PC-3 (cell line): Measurements from ENCODE around the gene NAPG. TPM values are rescaled to one million over a fixed set of nuclear protein-coding genes. Genes with fewer than 3 reads are reported as not detected.

Experiments used
- ATAC-seq: fragments of 200-7000 bp; cut with Tn5 transposase; 2 replicates; pipeline ENCODE4 v1.9.1; 2020; ENCODE audit warnings: mild to moderate bottlenecking, moderate library complexity
- BruUV-seq: library from RNA; stranded (reverse); fragments of 400-500 nt; replicated peaks from 2 replicates; lab custom pipeline; 2021; lab: Mats Ljungman, UMichigan
- CTCF ChIA-PET: fragments of 300-600 bp; sonication (Branson Sonifier 250); formaldehyde crosslinking; loops from one replicate; lab custom pipeline; 2022; ENCODE audit warnings: antibody characterized with exemption; lab: Charles Lee
- POLR2A ChIA-PET: fragments of 300-600 bp; sonication (Branson Sonifier 250); formaldehyde crosslinking; loops from one replicate; lab custom pipeline; 2022; ENCODE audit warnings: antibody characterized with exemption; ENCODE audit not compliant: unreplicated experiment; lab: Charles Lee
- DNase-seq: peaks from one replicate; pipeline ENCODE4 v3.0.0-alpha.2; 2015
- H2AFZ ChIP-seq: fragments of 300-600 bp; sonication (generic); 2 replicates; pipeline ENCODE4 v1.6.0; 2016; ENCODE audit warnings: antibody characterized with exemption, low read length
- H3F3A ChIP-seq: fragments of 300-600 bp; sonication (generic); one replicate; pipeline ENCODE4 v1.6.0; 2017; ENCODE audit warnings: antibody characterized with exemption, low read length, control low read depth, mild to moderate bottlenecking; ENCODE audit not compliant: unreplicated experiment
- H3K27ac ChIP-seq: fragments of 300-600 bp; sonication (generic); 2 replicates; pipeline ENCODE4 v1.5.1; 2016; ENCODE audit warnings: mild to moderate bottlenecking, low read length
- H3K27me3 ChIP-seq: fragments of 300-600 bp; sonication (generic); 2 replicates; pipeline ENCODE4 v1.6.1; 2016; ENCODE audit warnings: low read length, mixed read lengths
- H3K36me3 ChIP-seq: fragments of 300-600 bp; sonication (generic); 2 replicates; pipeline ENCODE4 v1.6.1; 2016; ENCODE audit warnings: low read depth, mixed run types, low read length, mixed read lengths
- H3K4me1 ChIP-seq: fragments of 300-600 bp; sonication (generic); 2 replicates; pipeline ENCODE4 v1.5.1; 2016; ENCODE audit warnings: low read length; ENCODE audit not compliant: insufficient read depth
- H3K4me2 ChIP-seq: fragments of 300-600 bp; sonication (generic); 2 replicates; pipeline ENCODE4 v1.6.0; 2016; ENCODE audit warnings: low read length
- H3K4me3 ChIP-seq: fragments of 300-600 bp; sonication (generic); 2 replicates; pipeline ENCODE4 v1.5.1; 2016; ENCODE audit warnings: mild to moderate bottlenecking, low read length, mixed read lengths
- H3K79me2 ChIP-seq: fragments of 300-600 bp; sonication (generic); 2 replicates; pipeline ENCODE4 v1.6.1; 2017; ENCODE audit warnings: low read length, mixed read lengths
- H3K9ac ChIP-seq: fragments of 300-600 bp; sonication (generic); 2 replicates; pipeline ENCODE4 v1.6.0; 2016; ENCODE audit warnings: mild to moderate bottlenecking, low read length
- H3K9me2 ChIP-seq: fragments of 300-600 bp; sonication (generic); replicated peaks from 2 replicates; pipeline ENCODE4 v1.6.1; 2016; ENCODE audit warnings: mixed run types, low read length, mixed read lengths
- H3K9me3 ChIP-seq: fragments of 300-600 bp; sonication (generic); 2 replicates; pipeline ENCODE4 v1.6.1; 2016; ENCODE audit warnings: low read length, mixed read lengths
- H4K20me1 ChIP-seq: fragments of 300-600 bp; sonication (generic); 2 replicates; pipeline ENCODE4 v1.6.1; 2016; ENCODE audit warnings: low read length, mixed read lengths
- EZH2 ChIP-seq: fragments of 300-600 bp; sonication (generic); IDR thresholded peaks from one replicate; pipeline ENCODE4 v1.6.1; 2017; ENCODE audit warnings: antibody characterized with exemption, mild to moderate bottlenecking, low read length; ENCODE audit not compliant: unreplicated experiment
- EZH2phosphoT487 ChIP-seq: fragments of 300-600 bp; sonication (generic); IDR thresholded peaks from 2 replicates; pipeline ENCODE4 v1.6.1; 2018; ENCODE audit warnings: mild to moderate bottlenecking, antibody characterized with exemption, low read length, borderline replicate concordance
- intact Hi-C: fragments of 100-400 bp; cut with micrococcal nuclease; formaldehyde crosslinking; loops from 2 replicates; pipeline ENCODE4 v1.9.0; 2023
- total RNA-seq: library from RNA; depleted of rRNA; stranded (reverse); fragments of >200 nt; gene quantifications from 2 replicates; pipeline ENCODE4 v1.2.3, GENCODE V29; 2014
- TF ChIP-seq, protein P1 (sequence below): fragments of 300-600 bp; sonication (generic); conservative IDR thresholded peaks from 2 replicates; pipeline ENCODE4 v1.5.1; 2017; ENCODE audit warnings: antibody characterized with exemption, low read depth, mild to moderate bottlenecking, low read length

The NAPG gene
- total RNA-seq, 1 experiment from 2014 or later: 24.7 TPM

DNA sequence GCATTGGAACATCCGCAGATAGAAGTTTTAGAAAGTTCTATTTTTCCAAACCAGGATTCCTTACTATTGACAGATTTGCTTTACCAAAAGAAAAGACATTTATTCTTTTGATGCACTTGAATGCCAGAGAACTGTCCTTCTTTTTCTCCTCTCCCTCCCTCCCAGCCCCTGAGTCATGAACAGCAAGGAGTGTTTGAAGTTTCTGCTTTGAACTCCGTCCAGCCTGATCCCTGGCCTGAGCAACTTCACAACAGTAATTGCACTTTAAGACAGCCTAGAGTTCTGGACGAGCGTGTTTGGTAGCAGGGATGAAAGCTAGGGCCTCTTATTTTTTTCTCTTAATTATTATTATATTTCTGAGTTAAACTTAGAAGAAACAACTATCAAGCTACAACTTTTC is 37.8 kb upstream of the NAPG start:
- Histone ChIP-seq H3K36me3 (no peaks in the 10 kb centered on the region), H3K27me3 (peaks cover 64% of the 10 kb centered on the region), H4K20me1 (no peaks in the 10 kb centered on the region), H3F3A (no peaks in the 10 kb centered on the region), H2AFZ (no peak overlapping the region), H3K4me3 (no peak overlapping the region), H3K4me1 (no peaks in the 10 kb centered on the region), H3K9ac (no peak overlapping the region), H3K9me3 (no peaks in the 10 kb centered on the region), H3K9me2 (no peaks in the 10 kb centered on the region), H3K79me2 (no peaks in the 10 kb centered on the region), H3K27ac (no peak overlapping the region), H3K4me2 (no peak overlapping the region)
- ATAC-seq (no peak), DNase-seq (no peak)
- no TSS peak for BruUV-seq
- TF ChIP-seq, protein P1, sequence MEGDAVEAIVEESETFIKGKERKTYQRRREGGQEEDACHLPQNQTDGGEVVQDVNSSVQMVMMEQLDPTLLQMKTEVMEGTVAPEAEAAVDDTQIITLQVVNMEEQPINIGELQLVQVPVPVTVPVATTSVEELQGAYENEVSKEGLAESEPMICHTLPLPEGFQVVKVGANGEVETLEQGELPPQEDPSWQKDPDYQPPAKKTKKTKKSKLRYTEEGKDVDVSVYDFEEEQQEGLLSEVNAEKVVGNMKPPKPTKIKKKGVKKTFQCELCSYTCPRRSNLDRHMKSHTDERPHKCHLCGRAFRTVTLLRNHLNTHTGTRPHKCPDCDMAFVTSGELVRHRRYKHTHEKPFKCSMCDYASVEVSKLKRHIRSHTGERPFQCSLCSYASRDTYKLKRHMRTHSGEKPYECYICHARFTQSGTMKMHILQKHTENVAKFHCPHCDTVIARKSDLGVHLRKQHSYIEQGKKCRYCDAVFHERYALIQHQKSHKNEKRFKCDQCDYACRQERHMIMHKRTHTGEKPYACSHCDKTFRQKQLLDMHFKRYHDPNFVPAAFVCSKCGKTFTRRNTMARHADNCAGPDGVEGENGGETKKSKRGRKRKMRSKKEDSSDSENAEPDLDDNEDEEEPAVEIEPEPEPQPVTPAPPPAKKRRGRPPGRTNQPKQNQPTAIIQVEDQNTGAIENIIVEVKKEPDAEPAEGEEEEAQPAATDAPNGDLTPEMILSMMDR: no peak
- TF ChIP-seq EZH2phosphoT487 (no peak), EZH2 (no peak)
- CTCF ChIA-PET: no interaction called here
- intact Hi-C loops: no loop called here
- POLR2A ChIA-PET: no interaction called here

DNA sequence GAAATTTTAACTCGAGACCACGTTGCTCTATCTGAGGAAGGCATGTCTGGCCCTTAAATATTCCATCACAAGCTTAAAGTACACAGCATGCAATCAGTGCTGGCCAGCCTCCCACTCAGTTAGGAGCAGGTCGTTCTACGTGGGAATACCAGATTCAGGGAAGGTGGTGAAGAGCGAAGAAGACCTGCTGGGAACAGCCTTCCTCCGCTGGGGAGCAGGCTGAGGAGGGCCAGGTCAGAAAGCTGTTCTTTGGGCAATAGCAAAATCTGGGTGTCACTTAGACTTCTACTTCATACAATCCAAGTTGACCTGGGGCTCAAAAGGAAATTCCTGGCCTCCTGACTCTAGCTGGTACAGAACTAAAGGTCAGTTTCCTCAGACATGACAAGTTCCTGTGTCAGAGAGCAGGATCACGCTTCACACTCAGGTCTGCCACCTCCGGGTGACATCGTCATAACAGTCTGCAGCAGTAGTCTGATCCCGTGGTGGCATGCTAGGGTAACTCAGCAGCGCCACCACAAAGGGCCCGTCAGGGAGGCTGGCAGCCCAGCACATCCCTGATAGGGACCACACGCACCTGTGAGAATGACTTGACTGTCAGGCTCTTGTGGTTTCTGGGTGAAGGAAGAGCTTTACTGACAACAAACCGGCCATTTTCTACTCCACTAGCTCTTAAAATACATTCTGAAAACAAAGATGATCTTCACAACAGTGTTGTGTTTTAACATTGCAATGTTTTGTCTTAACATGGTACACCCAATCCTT is 35.2 kb upstream of the NAPG start:
- Histone ChIP-seq H3K4me1 (no peaks in the 10 kb centered on the region), H3F3A (no peaks in the 10 kb centered on the region), H3K4me3 (no peak overlapping the region), H3K9me3 (no peaks in the 10 kb centered on the region), H3K79me2 (no peaks in the 10 kb centered on the region), H3K9me2 (no peaks in the 10 kb centered on the region), H4K20me1 (no peaks in the 10 kb centered on the region), H3K9ac (no peak overlapping the region), H3K4me2 (no peak overlapping the region), H3K27ac (no peak overlapping the region), H3K36me3 (no peaks in the 10 kb centered on the region), H3K27me3 (peaks cover 64% of the 10 kb centered on the region), H2AFZ (no peak overlapping the region)
- BruUV-seq: no TSS peak
- TF ChIP-seq, protein P1: peak; percentile 55
- TF ChIP-seq EZH2phosphoT487: no peak
- POLR2A ChIA-PET: no interaction called here
- CTCF ChIA-PET: no interaction called here
- intact Hi-C loops: no loop called here
- DNase-seq (peak; percentile 48), ATAC-seq (peak; percentile 80)

DNA sequence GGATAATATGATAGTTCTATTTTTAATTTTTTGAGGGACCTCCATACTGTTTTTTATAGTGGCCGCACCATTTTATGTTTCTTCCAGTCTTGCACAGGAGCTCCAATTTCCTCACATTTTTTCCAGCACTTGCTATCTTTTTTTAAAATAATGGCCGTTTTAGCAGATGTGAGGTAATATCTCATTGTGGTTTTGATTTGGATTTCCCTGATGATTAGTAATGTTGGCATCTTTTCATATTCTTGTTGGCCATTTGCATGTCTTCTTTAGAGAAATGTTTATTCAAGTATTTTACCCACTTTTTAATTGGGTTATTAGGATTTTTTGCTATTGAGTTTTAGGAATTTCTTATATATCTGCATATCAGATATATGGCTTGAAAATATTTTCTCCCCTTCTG is 29.9 kb upstream of the NAPG start:
- Histone ChIP-seq H3K4me3 (no peak overlapping the region), H3K27me3 (peaks cover 57% of the 10 kb centered on the region), H3K9me2 (no peaks in the 10 kb centered on the region), H3K4me2 (no peak overlapping the region), H3K9me3 (no peaks in the 10 kb centered on the region), H3K9ac (no peak overlapping the region), H4K20me1 (no peaks in the 10 kb centered on the region), H3K27ac (no peak overlapping the region), H3K79me2 (no peaks in the 10 kb centered on the region), H3F3A (no peaks in the 10 kb centered on the region), H3K4me1 (no peaks in the 10 kb centered on the region), H3K36me3 (no peaks in the 10 kb centered on the region), H2AFZ (no peak overlapping the region)
- POLR2A ChIA-PET: no interaction called here
- intact Hi-C loops: no loop called here
- DNase-seq: no peak
- CTCF ChIA-PET: interaction anchor here (0.6 kb wide), 1 partner anchor 508 kb away, joined by 3 read pairs; no protein-coding TSS in a partner anchor
- ATAC-seq: no peak
- TF ChIP-seq, protein P1: no peak
- TF ChIP-seq EZH2 (no peak), EZH2phosphoT487 (no peak)
- no TSS peak for BruUV-seq
